Brain microvascular endothelial cell (primary cell): ENCODE measurements around the gene FAF1.

ENCODE experiments used
- DNase-seq: peaks from one replicate; pipeline ENCODE4 v3.0.0-alpha.2; 2020
- H3K27ac ChIP-seq: fragments of 250-450 bp; sonication (Bioruptor Pico); 2 replicates; pipeline ENCODE4 v1.5.1; 2020; ENCODE audit warnings: mild to moderate bottlenecking, moderate library complexity
- H3K27me3 ChIP-seq: fragments of 250-450 bp; sonication (Bioruptor Pico); replicated peaks from 2 replicates; pipeline ENCODE4 v1.5.1; 2020; ENCODE audit warnings: mild to moderate bottlenecking
- H3K36me3 ChIP-seq: fragments of 250-450 bp; sonication (Bioruptor Pico); replicated peaks from 2 replicates; pipeline ENCODE4 v1.5.1; 2020; ENCODE audit warnings: mild to moderate bottlenecking
- H3K4me3 ChIP-seq: 2 replicates; pipeline ENCODE4 v1.5.1; 2011; ENCODE audit warnings: low read depth, mild to moderate bottlenecking, control low read depth, low read length, moderate library complexity
- in situ Hi-C: cut with HindIII; loops from 2 replicates; pipeline ENCODE4 v1.10.0; 2017; ENCODE audit warnings: low sequenced_read_pairs, low pct_ligation_motif_present
- TF ChIP-seq, protein P1 (sequence below): IDR thresholded peaks from 2 replicates; pipeline ENCODE4 v1.5.1; 2011; ENCODE audit warnings: low read depth, mild to moderate bottlenecking, moderate library complexity, low read length, control low read depth, inconsistent platforms; ENCODE audit errors: missing control alignments

The FAF1 gene

DNA sequence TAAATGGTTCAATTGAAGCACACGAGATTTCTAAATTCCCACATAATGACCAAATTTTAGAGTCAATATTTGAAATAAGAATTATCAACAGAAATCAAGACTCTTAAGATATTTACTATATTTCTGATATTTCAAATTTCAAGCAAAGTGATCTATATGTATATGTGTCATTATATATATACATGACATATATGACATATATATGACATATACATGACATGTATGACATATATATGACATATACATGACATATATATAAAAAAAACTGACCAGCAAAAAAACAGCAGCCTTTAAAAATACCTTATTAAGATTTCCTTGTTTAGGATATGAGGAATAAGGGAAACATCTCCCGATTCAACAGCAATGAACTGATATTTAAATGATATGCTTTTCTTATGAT lies 266.2 kb downstream of the FAF1 start:
- H3K27me3 ChIP-seq = no peaks in the 10 kb centered on the region
- in situ Hi-C loops = no loop called here
- H3K27ac ChIP-seq = no peak overlapping the region
- TF ChIP-seq, protein P1, sequence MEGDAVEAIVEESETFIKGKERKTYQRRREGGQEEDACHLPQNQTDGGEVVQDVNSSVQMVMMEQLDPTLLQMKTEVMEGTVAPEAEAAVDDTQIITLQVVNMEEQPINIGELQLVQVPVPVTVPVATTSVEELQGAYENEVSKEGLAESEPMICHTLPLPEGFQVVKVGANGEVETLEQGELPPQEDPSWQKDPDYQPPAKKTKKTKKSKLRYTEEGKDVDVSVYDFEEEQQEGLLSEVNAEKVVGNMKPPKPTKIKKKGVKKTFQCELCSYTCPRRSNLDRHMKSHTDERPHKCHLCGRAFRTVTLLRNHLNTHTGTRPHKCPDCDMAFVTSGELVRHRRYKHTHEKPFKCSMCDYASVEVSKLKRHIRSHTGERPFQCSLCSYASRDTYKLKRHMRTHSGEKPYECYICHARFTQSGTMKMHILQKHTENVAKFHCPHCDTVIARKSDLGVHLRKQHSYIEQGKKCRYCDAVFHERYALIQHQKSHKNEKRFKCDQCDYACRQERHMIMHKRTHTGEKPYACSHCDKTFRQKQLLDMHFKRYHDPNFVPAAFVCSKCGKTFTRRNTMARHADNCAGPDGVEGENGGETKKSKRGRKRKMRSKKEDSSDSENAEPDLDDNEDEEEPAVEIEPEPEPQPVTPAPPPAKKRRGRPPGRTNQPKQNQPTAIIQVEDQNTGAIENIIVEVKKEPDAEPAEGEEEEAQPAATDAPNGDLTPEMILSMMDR = no peak
- no peak overlapping the region for H3K4me3 ChIP-seq
- H3K36me3 ChIP-seq = no peaks in the 10 kb centered on the region
- DNase-seq = no peak

DNA sequence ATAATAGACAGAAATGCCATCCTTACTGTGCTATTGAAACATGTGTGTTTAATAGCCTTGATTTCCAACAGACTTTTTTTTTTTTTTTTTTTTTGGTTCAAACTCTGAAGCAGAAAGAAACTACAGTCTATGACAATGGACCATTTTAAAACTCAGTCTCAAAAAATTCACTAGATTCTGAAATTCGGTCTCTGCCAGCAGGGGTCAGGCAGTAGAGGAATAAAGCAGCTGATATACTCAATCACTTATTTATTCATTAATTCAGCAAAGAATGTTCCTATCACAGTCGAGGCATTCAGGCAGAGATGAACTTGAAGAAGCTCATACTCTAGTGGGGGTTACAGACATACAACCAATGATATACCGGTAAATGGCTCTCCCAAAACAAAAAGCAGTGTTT lies 275.9 kb downstream of the FAF1 start:
- H3K27me3 ChIP-seq = no peaks in the 10 kb centered on the region
- H3K27ac ChIP-seq = no peak overlapping the region
- DNase-seq = no peak
- in situ Hi-C loops = no loop called here
- TF ChIP-seq, protein P1 = peak; percentile 39
- H3K4me3 ChIP-seq = no peak overlapping the region
- no peaks in the 10 kb centered on the region for H3K36me3 ChIP-seq

- no peaks in the 10 kb centered on the region for H3K27me3 ChIP-seq
- H3K36me3 ChIP-seq = no peaks in the 10 kb centered on the region
- in situ Hi-C loops = no loop called here
- DNase-seq = no peak
- TF ChIP-seq, protein P1 = no peak
- H3K27ac ChIP-seq = no peak overlapping the region
- no peak overlapping the region for H3K4me3 ChIP-seq
These were observed 278.1 kb downstream of the FAF1 start for GRCh38 chr1:50681931-50682330.

- Histone ChIP-seq H3K4me3 (no peak overlapping the region), H3K27ac (no peak overlapping the region), H3K27me3 (no peaks in the 10 kb centered on the region), H3K36me3 (no peaks in the 10 kb centered on the region)
- DNase-seq = peak; percentile 35
- in situ Hi-C loops = no loop called here
- TF ChIP-seq, protein P1 = no peak
These were observed 292.2 kb downstream of the FAF1 start for GRCh38 chr1:50667710-50668356.

DNA sequence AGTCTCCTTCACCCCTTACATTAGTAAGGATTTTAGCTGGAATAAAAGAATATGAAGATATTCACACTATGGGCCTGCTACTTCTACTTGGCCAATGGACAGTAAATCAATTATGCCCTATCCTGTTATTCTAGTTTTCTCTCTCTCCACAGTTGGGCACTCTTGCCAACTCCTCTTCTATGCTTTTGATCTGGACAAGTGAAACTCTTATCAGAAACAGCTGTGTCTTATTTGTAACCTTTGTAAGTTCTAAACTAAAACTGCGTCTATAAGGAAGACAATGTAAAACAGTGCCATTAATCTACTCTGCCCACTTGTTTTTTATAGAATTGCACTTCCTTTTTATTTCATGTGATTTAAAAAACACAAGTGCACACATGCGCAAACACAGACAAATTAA lies 292.8 kb downstream of the FAF1 start:
- Histone ChIP-seq H3K27me3 (no peaks in the 10 kb centered on the region), H3K4me3 (no peak overlapping the region), H3K27ac (no peak overlapping the region), H3K36me3 (no peaks in the 10 kb centered on the region)
- TF ChIP-seq, protein P1 = no peak
- in situ Hi-C loops = no loop called here
- no peak for DNase-seq

DNA sequence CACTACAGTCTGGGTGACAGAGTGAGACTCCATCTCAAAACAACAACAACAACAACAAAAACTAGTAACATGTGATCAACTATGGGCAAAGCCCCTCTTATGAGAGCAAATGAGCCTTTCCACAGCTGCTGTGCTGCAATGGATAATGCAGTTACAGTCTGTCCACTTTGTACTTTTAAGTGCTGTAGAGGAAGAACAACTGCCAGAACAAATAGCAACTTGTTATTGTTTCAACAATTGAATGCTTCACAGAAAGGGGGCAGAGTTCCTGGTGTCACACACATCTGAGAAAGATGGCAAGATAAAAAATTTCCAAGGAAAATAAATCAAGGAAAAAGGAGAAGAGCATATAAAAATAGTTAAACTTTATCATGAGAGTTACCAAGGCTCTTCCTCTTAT lies 293.2 kb downstream of the FAF1 start:
- H3K4me3 ChIP-seq = no peak overlapping the region
- DNase-seq = no peak
- no peaks in the 10 kb centered on the region for H3K36me3 ChIP-seq
- H3K27ac ChIP-seq = no peak overlapping the region
- in situ Hi-C loops = no loop called here
- TF ChIP-seq, protein P1 = peak; percentile 1
- no peaks in the 10 kb centered on the region for H3K27me3 ChIP-seq
